Caco-2 (cell line): Measurements from ENCODE around the gene UBL7. TPM values are rescaled to one million over a fixed set of nuclear protein-coding genes. Genes with fewer than 3 reads are reported as not detected.
"Not testable (repeated sequence)": the region's sequence is repeated elsewhere in the genome, so short reads cannot be mapped to it uniquely, and the experiment has no call there.

Experiments used
- BruUV-seq: library from RNA; stranded (reverse); fragments of 400-500 nt; replicated peaks from 2 replicates; lab custom pipeline; 2021; lab: Mats Ljungman, UMichigan
- CTCF ChIA-PET: fragments of 300-600 bp; sonication (Branson Sonifier 250); formaldehyde crosslinking; loops from one replicate; lab custom pipeline; 2022; ENCODE audit warnings: antibody characterized with exemption; lab: Charles Lee
- POLR2A ChIA-PET: fragments of 300-600 bp; sonication (Branson Sonifier 250); formaldehyde crosslinking; loops from one replicate; lab custom pipeline; 2022; ENCODE audit warnings: antibody characterized with exemption; lab: Charles Lee
- DNase-seq, 2 experiments: peaks; one replicate each; pipeline versions ENCODE4 v3.0.0 to v3.0.0-alpha.2; 2020 to 2022
- H3K27me3 ChIP-seq: replicated peaks from 2 replicates; pipeline ENCODE4 v1.6.0; 2011; ENCODE audit warnings: low read length; ENCODE audit not compliant: control insufficient read depth, insufficient read depth
- H3K36me3 ChIP-seq: 2 replicates; pipeline ENCODE4 v1.5.1; 2011; ENCODE audit warnings: low read length; ENCODE audit not compliant: control insufficient read depth, insufficient read depth
- H3K4me1 ChIP-seq: fragments of 250-450 bp; sonication (Bioruptor Pico); 2 replicates; pipeline ENCODE4 v1.5.1; 2020; ENCODE audit warnings: mild to moderate bottlenecking
- H3K4me3 ChIP-seq: 2 replicates; pipeline ENCODE4 v1.5.1; 2011; ENCODE audit warnings: low read depth, mild to moderate bottlenecking, control low read depth, low read length
- H3K9me3 ChIP-seq: fragments of 250-450 bp; sonication (Bioruptor Pico); 2 replicates; pipeline ENCODE4 v1.5.1; 2020; ENCODE audit warnings: mild to moderate bottlenecking, moderate library complexity
- H3K27ac Mint-ChIP-seq: one replicate; pipeline ENCODE4 v1.8.0; 2022; ENCODE audit warnings: mixed read lengths; ENCODE audit not compliant: unreplicated experiment
- H3K27me3 Mint-ChIP-seq: one replicate; pipeline ENCODE4 v1.8.0; 2022; ENCODE audit warnings: mixed read lengths; ENCODE audit not compliant: insufficient read depth, unreplicated experiment
- H3K36me3 Mint-ChIP-seq: one replicate; pipeline ENCODE4 v1.8.0; 2022; ENCODE audit warnings: mild to moderate bottlenecking, mixed read lengths; ENCODE audit not compliant: insufficient read depth, unreplicated experiment
- H3K4me1 Mint-ChIP-seq: one replicate; pipeline ENCODE4 v1.8.0; 2022; ENCODE audit warnings: low read depth, mixed read lengths; ENCODE audit not compliant: unreplicated experiment
- H3K4me3 Mint-ChIP-seq: one replicate; pipeline ENCODE4 v1.8.0; 2022; ENCODE audit warnings: mild to moderate bottlenecking, moderate library complexity, mixed read lengths; ENCODE audit not compliant: unreplicated experiment
- H3K9me3 Mint-ChIP-seq: one replicate; pipeline ENCODE4 v1.8.0; 2022; ENCODE audit warnings: mixed read lengths; ENCODE audit not compliant: unreplicated experiment
- intact Hi-C: fragments of 100-400 bp; cut with micrococcal nuclease; formaldehyde crosslinking; loops from one replicate; pipeline ENCODE4 v1.10.0; 2022; ENCODE audit not compliant: unreplicated experiment
- total RNA-seq: library from RNA; stranded (reverse); gene quantifications from 2 replicates; pipeline ENCODE4 v1.2.3, GENCODE V29; 2022
- TF ChIP-seq, protein P1 (sequence below), 2 experiments: fragments of 200-600 bp in 1 of 2; IDR thresholded peaks; 1 replicate in 1 of 2; 2 replicates in 1 of 2; pipeline versions ENCODE4 v1.5.1 to v1.8.0; 2011 to 2022; ENCODE audit warnings: antibody characterized with exemption in 1 of 2, control low read depth in 1 of 2, inconsistent platforms in 1 of 2, low read depth in 1 of 2, low read length in 1 of 2, mild to moderate bottlenecking in 1 of 2, moderate library complexity in 1 of 2; ENCODE audit not compliant: insufficient read depth in 1 of 2, severe bottlenecking in 1 of 2, unreplicated experiment in 1 of 2

Gene UBL7
- total RNA-seq, 1 experiment from 2014 or later: 34.4 TPM

DNA sequence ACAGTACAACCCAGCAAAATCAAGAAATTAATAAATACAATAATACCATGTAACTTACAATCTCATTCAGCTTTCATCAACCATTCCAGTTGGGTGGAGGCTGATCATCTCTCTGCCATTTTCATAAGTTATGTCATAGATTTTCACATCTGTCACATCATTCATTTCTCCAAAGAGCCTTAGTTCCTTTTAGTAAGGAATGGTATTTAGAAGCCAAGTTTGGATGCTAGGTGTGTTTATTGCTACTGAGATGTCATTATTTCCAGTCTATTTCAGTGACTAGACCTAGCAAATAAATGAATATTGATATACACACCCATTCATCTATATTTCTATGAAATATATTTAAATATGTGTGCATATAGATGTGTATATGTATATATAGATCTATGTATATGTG lies 2.7 kb upstream of the UBL7 start:
- Histone ChIP-seq H3K4me3 (no peak overlapping the region), H3K27me3 (no peaks in the 10 kb centered on the region), H3K4me1 (peaks cover 13% of the 10 kb centered on the region; the same call in 1 of the 2 replicates), H3K9me3 (no peaks in the 10 kb centered on the region), H3K36me3 (no peaks in the 10 kb centered on the region)
- Mint-ChIP-seq H3K27ac (no peak overlapping the region), H3K36me3 (peaks cover 21% of the 10 kb centered on the region), H3K4me3 (peak overlapping the region; percentile 47), H3K27me3 (no peaks in the 10 kb centered on the region), H3K9me3 (peaks cover 9% of the 10 kb centered on the region), H3K4me1 (peaks cover 25% of the 10 kb centered on the region)
- DNase-seq: no peak
- TF ChIP-seq, protein P1, sequence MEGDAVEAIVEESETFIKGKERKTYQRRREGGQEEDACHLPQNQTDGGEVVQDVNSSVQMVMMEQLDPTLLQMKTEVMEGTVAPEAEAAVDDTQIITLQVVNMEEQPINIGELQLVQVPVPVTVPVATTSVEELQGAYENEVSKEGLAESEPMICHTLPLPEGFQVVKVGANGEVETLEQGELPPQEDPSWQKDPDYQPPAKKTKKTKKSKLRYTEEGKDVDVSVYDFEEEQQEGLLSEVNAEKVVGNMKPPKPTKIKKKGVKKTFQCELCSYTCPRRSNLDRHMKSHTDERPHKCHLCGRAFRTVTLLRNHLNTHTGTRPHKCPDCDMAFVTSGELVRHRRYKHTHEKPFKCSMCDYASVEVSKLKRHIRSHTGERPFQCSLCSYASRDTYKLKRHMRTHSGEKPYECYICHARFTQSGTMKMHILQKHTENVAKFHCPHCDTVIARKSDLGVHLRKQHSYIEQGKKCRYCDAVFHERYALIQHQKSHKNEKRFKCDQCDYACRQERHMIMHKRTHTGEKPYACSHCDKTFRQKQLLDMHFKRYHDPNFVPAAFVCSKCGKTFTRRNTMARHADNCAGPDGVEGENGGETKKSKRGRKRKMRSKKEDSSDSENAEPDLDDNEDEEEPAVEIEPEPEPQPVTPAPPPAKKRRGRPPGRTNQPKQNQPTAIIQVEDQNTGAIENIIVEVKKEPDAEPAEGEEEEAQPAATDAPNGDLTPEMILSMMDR (IDR thresholded peaks at IDR 0.05; ENCODE audit: insufficient read depth in 1 of 2, low read depth in 1 of 2, low read length in 1 of 2, severe bottlenecking in 1 of 2, unreplicated experiment in 1 of 2): no peak
- BruUV-seq: no TSS peak
- ChIA-PET CTCF (no interaction called here), POLR2A (no interaction called here)
- intact Hi-C loops: no loop called here

DNA sequence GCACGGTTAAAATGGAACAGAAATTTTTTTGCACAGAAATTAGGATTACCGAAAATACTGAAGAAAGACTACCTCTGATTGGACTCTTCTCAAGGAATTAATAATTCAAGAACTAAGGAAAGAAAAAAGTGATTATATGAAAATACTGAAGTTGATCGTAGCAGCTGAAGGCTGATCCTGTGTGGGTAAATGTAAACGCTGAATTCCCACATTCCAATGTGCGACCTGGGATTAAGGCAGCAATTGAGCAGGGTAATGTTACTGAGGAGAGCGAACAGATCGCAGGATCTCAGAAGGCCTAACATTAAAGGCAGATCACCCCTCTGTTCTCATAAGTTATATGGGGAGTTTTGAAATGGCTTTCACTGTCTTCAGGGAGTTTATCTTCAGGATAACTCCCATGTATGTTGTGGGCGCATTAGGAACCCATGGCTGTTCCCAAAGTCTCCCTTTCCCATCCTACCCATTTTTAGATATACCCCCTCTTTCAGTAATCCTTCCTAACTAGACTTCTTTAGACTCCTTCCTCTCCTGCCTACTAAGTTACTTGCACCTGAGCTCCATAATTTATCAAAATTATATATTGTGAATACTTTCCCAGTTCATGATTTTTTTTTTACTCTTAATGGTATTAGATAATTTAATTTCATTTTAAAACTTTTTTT lies 1.0 kb upstream of the UBL7 start:
- Mint-ChIP-seq H3K36me3 (peaks cover 19% of the 10 kb centered on the region), H3K27me3 (no peaks in the 10 kb centered on the region), H3K4me3 (peak overlapping the region; percentile 92), H3K9me3 (peaks cover 9% of the 10 kb centered on the region), H3K4me1 (peaks cover 28% of the 10 kb centered on the region), H3K27ac (peak overlapping the region; percentile 74)
- H3K4me3 ChIP-seq: peak overlapping the region; percentile 51
- no peaks in the 10 kb centered on the region for H3K9me3 ChIP-seq
- ChIA-PET CTCF (interaction anchor here (1.2 to 1.7 kb wide), 4 partner anchors 21 to 80 kb away, joined by 6 to 11 read pairs (median 8); no protein-coding TSS in a partner anchor), POLR2A (interaction anchor here (1.6 to 2.3 kb wide), 2 partner anchors 16 to 79 kb away, joined by 7 to 15 read pairs; no protein-coding TSS in a partner anchor)
- H3K4me1 ChIP-seq: peaks cover 13% of the 10 kb centered on the region; the same call in 1 of the 2 replicates
- no peak for DNase-seq
- TF ChIP-seq, protein P1 (IDR thresholded peaks at IDR 0.05; ENCODE audit: insufficient read depth in 1 of 2, low read depth in 1 of 2, low read length in 1 of 2, severe bottlenecking in 1 of 2, unreplicated experiment in 1 of 2): no peak
- intact Hi-C loops: loop anchor here (1.0 to 2.0 kb wide), 2 partner anchors 19 to 73 kb away; no protein-coding TSS in a partner anchor
- no peaks in the 10 kb centered on the region for H3K36me3 ChIP-seq
- BruUV-seq: no TSS peak
- H3K27me3 ChIP-seq: no peaks in the 10 kb centered on the region

DNA sequence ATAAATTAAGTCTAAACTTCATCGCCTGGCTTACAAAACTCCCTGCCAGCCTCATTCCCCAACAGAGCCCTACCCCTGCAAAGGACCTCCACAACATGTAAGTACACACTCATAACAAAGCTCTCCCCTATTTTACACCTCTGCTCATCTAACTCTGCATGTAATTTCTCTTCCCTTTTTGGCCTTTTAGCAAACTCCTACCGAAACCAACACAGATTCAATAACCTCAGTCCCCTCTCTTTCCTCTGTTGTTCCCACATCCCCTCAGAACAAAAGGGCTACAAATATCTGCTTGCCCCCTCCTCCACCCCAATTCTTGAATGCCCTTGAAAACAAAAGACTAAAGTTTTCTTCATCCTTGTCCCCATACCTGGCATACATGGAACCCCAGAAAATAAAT lies 662 bp downstream of the UBL7 start:
- intact Hi-C loops: loop anchor here (2.0 kb wide), 1 partner anchor 71 kb away; no protein-coding TSS in a partner anchor
- no TSS peak for BruUV-seq
- CTCF ChIA-PET: interaction anchor here (0.9 to 1.7 kb wide), 13 partner anchors 14 to 86 kb away, joined by 3 to 14 read pairs (median 6); partner anchors contain the start of gene ARID3B

DNA sequence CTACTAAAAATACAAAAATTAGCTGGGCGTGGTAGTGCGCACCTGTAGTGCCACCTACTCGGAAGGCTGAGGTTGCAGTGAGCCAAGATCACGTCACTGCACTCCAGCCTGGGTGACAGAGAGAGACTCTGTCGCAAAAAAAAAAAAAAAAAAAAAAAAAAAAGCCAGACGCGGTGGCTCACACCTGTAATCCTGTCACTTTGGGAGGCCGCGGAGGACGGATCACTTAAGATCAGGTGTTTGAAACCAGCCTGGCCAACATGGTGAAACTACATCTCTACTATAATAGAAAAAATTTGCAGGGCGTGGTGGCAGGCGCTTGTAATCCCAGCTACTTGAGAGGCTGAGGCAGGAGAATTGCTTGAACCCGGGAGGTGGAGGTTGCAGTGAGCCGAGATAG lies 1.2 kb downstream of the UBL7 start:
- DNase-seq, H3K27me3 Mint-ChIP-seq, POLR2A ChIA-PET, H3K36me3 ChIP-seq, BruUV-seq, H3K9me3 Mint-ChIP-seq, H3K9me3 ChIP-seq, H3K4me3 ChIP-seq, H3K27me3 ChIP-seq: not testable (repeated sequence)
- Mint-ChIP-seq H3K4me3 (peak overlapping the region; percentile 92), H3K4me1 (peaks cover 28% of the 10 kb centered on the region), H3K27ac (peak overlapping the region; percentile 74), H3K36me3 (peaks cover 28% of the 10 kb centered on the region)
- intact Hi-C loops: loop anchor here (2.0 kb wide), 1 partner anchor 71 kb away; no protein-coding TSS in a partner anchor
- CTCF ChIA-PET: interaction anchor here (1.4 kb wide), 1 partner anchor 81 kb away, joined by 4 read pairs; the partner anchor contains the start of gene ARID3B
- H3K4me1 ChIP-seq: peaks cover 13% of the 10 kb centered on the region; the same call in 1 of the 2 replicates

More for the DNA sequence above, 662 bp downstream of the UBL7 start:
- Histone ChIP-seq H3K9me3 (no peaks in the 10 kb centered on the region), H3K27me3 (no peaks in the 10 kb centered on the region), H3K36me3 (no peaks in the 10 kb centered on the region), H3K4me3 (peak overlapping the region; percentile 51), H3K4me1 (peaks cover 13% of the 10 kb centered on the region; the same call in 1 of the 2 replicates)
- peak overlapping the region; percentile 74 for H3K27ac Mint-ChIP-seq
- peaks cover 26% of the 10 kb centered on the region for H3K36me3 Mint-ChIP-seq
- no peaks in the 10 kb centered on the region for H3K27me3 Mint-ChIP-seq
- TF ChIP-seq, protein P1 (IDR thresholded peaks at IDR 0.05; ENCODE audit: insufficient read depth in 1 of 2, low read depth in 1 of 2, low read length in 1 of 2, severe bottlenecking in 1 of 2, unreplicated experiment in 1 of 2): no peak
- peak overlapping the region; percentile 92 for H3K4me3 Mint-ChIP-seq
- H3K4me1 Mint-ChIP-seq: peaks cover 28% of the 10 kb centered on the region
- POLR2A ChIA-PET: interaction anchor here (1.0 to 2.3 kb wide), 5 partner anchors 9 to 80 kb away, joined by 4 to 15 read pairs (median 7); partner anchors contain the start of gene SEMA7A
- no peak for DNase-seq
- peaks cover 9% of the 10 kb centered on the region for H3K9me3 Mint-ChIP-seq
